Measurements from ENCODE around the gene LRRC49. TPM values are rescaled to one million over a fixed set of nuclear protein-coding genes. Genes with fewer than 3 reads are reported as not detected.

The LRRC49 gene
- total RNA-seq, 2 experiments from 2014 or later, result 0.50 to 1.6 TPM

DNA sequence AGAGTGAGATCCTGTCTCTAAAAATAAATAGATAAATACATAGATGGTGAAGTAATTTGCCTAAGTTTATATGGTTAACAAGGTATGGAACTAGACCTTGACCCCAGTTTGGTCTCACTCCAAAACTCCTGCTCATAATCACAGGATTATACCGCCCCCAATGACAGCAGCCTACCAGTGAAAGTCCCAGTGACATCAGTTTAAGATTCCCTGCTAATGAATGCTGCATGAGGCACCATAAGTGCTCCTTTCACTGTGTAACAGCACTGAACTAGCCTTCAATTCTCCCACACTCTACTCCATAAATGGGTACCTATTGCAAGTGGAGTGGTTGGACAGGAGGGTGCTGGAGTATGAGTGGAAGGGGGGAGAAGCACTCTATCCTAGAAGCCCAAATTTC lies 199.0 kb downstream of the LRRC49 start:
- peaks cover 13% of the 10 kb centered on the region for H3K27me3 Mint-ChIP-seq
- no peaks in the 10 kb centered on the region for H3K4me1 Mint-ChIP-seq
- no peaks in the 10 kb centered on the region for H3K36me3 Mint-ChIP-seq
- H3K4me3 Mint-ChIP-seq, result no peak overlapping the region
- peaks cover 4% of the 10 kb centered on the region for H3K9me3 Mint-ChIP-seq
- DNase-seq, result no peak
- no peak overlapping the region for H3K27ac Mint-ChIP-seq

DNA sequence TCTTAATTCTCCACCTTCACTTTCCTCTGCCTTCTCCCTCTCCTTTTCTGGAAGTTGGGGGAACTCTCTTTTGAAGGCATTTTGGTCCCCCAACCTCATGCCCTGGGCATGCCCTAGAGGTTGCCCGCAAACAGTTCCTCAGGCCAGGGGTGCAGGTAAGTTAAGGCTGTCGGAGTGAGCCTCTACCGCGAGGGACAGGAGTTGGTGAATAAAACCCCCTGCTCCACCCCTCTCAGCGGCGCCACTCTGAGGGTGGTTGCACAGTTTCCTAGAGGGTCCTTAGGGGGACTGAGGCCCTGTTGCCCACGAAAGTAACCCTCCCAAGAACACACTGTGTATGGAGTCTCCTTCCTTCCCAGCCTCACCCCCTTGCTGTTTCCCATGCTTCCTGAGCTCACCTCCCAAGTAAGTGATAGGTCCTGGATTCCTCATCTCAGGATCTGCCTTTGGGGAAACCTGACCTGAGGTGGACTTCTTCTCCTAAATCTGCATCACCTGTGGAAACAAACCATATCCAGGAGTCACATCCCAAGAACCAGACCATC lies 199.5 kb downstream of the LRRC49 start:
- no peak overlapping the region for H3K4me3 Mint-ChIP-seq
- no peaks in the 10 kb centered on the region for H3K4me1 Mint-ChIP-seq
- H3K36me3 Mint-ChIP-seq, result no peaks in the 10 kb centered on the region
- peaks cover 4% of the 10 kb centered on the region for H3K9me3 Mint-ChIP-seq
- no peak overlapping the region for H3K27ac Mint-ChIP-seq
- DNase-seq, result no peak
- H3K27me3 Mint-ChIP-seq, result peaks cover 10% of the 10 kb centered on the region

DNA sequence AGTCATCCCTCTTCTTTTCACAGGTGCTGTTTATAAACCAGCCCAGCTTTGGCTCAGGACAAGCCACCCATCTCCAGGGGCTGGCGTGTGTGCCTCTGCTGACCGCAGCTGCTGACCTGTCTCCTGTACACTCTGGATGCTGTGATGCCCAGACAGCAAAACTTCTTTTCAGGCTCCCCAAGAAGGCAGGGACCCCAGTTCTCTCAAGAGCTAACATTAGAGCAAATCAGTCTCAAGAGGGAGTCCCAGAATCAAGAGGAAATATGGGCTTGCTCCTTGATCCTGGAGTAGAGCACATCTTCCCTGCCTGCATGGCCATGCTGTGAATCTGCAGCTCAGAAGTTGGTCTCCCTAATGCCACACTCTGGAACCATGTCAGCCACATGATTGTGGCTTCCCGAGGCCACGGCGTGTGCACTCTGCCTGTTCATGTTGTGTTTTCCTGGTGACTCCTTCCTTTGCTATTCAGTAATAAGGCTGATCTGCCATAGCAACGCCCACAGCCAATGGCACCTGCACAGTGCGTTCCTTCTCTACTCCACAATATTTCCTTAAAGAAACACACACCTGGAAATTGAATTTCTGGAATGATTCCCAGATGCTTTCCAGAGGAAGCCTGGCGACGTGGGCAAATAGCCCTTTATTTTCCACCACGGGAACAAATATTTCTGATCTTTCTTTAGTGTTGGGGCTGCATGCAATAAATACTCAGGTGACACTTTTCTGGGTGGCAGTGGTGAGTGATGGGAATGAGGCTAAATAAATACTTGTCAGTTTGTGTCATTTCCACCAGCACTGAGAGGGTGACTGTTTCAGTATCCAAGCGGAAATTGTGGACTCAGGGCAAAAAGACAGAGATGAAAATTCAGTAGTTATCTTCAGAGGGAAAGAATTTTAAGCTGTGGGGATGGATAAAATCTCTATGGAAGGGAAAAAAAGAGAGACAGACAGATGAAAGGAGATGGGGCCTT lies 200.7 kb downstream of the LRRC49 start:
- H3K4me3 Mint-ChIP-seq, result no peak overlapping the region
- no peak overlapping the region for H3K27ac Mint-ChIP-seq
- H3K9me3 Mint-ChIP-seq, result peaks cover 4% of the 10 kb centered on the region
- H3K4me1 Mint-ChIP-seq, result no peaks in the 10 kb centered on the region
- DNase-seq, result no peak
- H3K36me3 Mint-ChIP-seq, result no peaks in the 10 kb centered on the region
- peaks cover 4% of the 10 kb centered on the region for H3K27me3 Mint-ChIP-seq

DNA sequence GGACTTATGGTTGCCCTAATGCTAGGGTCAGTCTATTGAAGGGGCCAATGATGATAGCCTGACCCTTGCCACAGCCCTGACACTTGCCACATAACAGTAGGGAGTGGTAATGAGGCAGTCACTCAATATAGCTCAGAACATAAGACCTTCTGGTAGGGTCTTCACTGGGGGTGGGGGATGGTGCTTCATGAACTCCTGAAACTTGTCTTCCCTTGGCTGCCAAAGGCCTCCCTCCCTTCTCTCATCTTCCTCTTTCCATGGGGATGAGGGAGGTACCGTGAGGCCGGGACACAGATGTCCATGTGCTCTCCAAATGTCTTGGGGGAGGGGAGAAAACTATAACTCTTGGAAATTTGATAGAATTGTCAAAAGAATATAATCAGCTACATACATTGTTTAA lies 201.5 kb downstream of the LRRC49 start:
- H3K36me3 Mint-ChIP-seq, result no peaks in the 10 kb centered on the region
- no peak overlapping the region for H3K27ac Mint-ChIP-seq
- H3K4me1 Mint-ChIP-seq, result no peaks in the 10 kb centered on the region
- no peak for DNase-seq
- no peak overlapping the region for H3K4me3 Mint-ChIP-seq
- peaks cover 4% of the 10 kb centered on the region for H3K9me3 Mint-ChIP-seq
- H3K27me3 Mint-ChIP-seq, result peaks cover 4% of the 10 kb centered on the region

DNA sequence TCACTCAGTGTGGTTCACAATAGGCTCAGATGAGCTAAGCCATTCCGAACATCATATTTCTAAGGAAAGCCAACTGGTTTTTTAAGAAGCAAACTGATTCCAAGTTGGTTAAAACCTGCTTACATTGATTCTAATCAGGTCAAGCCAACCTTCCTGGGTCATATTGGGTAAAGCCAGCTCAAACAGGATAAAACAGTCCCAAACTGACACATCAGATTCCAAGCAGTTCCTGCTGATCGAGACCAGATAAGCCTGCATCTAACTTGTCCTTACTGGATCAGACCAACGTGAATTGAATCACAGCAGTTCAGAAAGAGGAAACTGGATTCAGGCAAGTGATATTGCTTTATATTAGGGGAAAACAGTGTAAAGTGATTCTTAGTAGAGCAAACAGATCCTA lies 204.1 kb downstream of the LRRC49 start:
- DNase-seq, result no peak
- Mint-ChIP-seq H3K27me3 (no peaks in the 10 kb centered on the region), H3K4me3 (no peak overlapping the region), H3K4me1 (no peaks in the 10 kb centered on the region), H3K27ac (no peak overlapping the region), H3K9me3 (peaks cover 4% of the 10 kb centered on the region), H3K36me3 (no peaks in the 10 kb centered on the region)

DNA sequence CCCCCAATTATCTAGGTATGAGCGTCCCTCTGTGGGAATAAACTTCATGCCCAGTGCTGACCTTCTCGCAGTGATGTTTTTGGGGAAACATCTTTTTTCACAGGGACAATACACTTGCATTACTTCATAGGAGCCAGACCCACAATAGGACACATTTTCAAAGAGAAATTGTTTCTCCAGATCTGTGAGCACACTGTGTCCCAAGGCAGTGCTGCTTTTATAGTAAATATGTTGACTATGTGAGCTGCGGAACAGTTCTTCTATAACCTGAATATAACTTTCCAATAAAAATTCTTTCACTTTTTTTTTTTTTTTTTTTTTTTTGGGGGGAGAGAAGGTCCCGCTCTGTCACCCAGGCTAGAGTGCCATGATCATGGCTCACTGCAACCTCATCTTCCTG lies 205.3 kb downstream of the LRRC49 start:
- no peak overlapping the region for H3K4me3 Mint-ChIP-seq

DNA sequence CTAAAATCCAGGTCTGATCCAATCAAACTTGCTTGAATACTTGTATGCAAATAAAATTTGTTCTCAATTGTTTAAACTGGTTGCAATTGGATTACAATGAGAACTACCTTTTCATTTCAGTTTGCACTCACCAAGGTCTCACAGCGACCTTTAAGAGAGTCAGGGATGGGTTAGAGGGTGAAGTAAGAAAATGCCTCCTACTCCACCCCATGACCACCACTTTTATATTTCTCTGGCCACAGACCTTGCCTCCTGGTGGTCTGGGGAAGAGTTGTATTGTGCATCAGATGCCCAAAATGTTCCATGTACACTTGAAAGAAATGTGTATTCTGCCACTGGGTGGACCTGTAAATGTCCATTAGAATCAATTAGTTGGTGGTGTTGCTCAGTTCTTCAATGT lies 206.3 kb downstream of the LRRC49 start:
- Mint-ChIP-seq H3K36me3 (no peaks in the 10 kb centered on the region), H3K27ac (no peak overlapping the region), H3K4me3 (no peak overlapping the region), H3K4me1 (no peaks in the 10 kb centered on the region), H3K9me3 (peaks cover 1% of the 10 kb centered on the region), H3K27me3 (peaks cover 3% of the 10 kb centered on the region)
- DNase-seq, result no peak

More for the DNA sequence above, 205.3 kb downstream of the LRRC49 start:
- Mint-ChIP-seq H3K27me3 (peaks cover 3% of the 10 kb centered on the region), H3K9me3 (peaks cover 4% of the 10 kb centered on the region), H3K36me3 (no peaks in the 10 kb centered on the region), H3K27ac (no peak overlapping the region), H3K4me1 (no peaks in the 10 kb centered on the region)
- no peak for DNase-seq

Other genes starting within 250 kb of the LRRC49 start
- gene UACA, start 129.3 kb upstream of the LRRC49 start, total RNA-seq, result 1 to 10 TPM; 2.3 to 3.9 TPM
- 1 to 10 TPM in 1 of 2 experiments, under 1 TPM in 1; 0.12 to 1.9 TPM for gene LARP6, start 38.7 kb upstream of the LRRC49 start, total RNA-seq
- under 1 TPM; 0.22 to 0.43 TPM for gene THAP10, start 393 bp upstream of the LRRC49 start, total RNA-seq
- not detected for gene THSD4, start 222.6 kb downstream of the LRRC49 start, total RNA-seq

Measured in activated naive CD8-positive, alpha-beta T cell treated with anti-CD3 and anti-CD28 coated beads for 36 hours (primary cell).